ENCODE measurements around the gene CYP2E1.
"Not testable (repeated sequence)": the region's sequence is repeated elsewhere in the genome, so short reads cannot be mapped to it uniquely, and the experiment has no call there.

The CYP2E1 gene

GRCh38 chr10:133528845-133529575 is 1.8 kb downstream of the CYP2E1 start:
- no peak for DNase-seq

GRCh38 chr10:133529576-133529946 is 2.4 kb downstream of the CYP2E1 start:
- no peak for DNase-seq

- no peak for DNase-seq
Observed at GRCh38 chr10:133530506-133530905, 3.3 kb downstream of the CYP2E1 start.

GRCh38 chr10:133532871-133533270 is 5.7 kb downstream of the CYP2E1 start:
- DNase-seq: no peak

- no peak for DNase-seq
Observed at GRCh38 chr10:133534417-133534816, 7.3 kb downstream of the CYP2E1 start.

- no peak for DNase-seq
Observed at GRCh38 chr10:133536198-133536597, 9.0 kb downstream of the CYP2E1 start.

GRCh38 chr10:133537546-133538545 is 10.7 kb downstream of the CYP2E1 start:
- DNase-seq: no peak

- not testable (repeated sequence) for DNase-seq
Observed at GRCh38 chr10:133541441-133541975, 14.3 kb downstream of the CYP2E1 start.

GRCh38 chr10:133544506-133544905 is 17.3 kb downstream of the CYP2E1 start:
- DNase-seq: no peak

GRCh38 chr10:133554600-133554999 is 27.4 kb downstream of the CYP2E1 start:
- DNase-seq: no peak

- no peak for DNase-seq
Observed at GRCh38 chr10:133555521-133555920, 28.4 kb downstream of the CYP2E1 start.

- DNase-seq: no peak
Observed at GRCh38 chr10:133557381-133557780, 30.2 kb downstream of the CYP2E1 start.

- DNase-seq: no peak
Observed at GRCh38 chr10:133559216-133559615, 32.1 kb downstream of the CYP2E1 start.

- no peak for DNase-seq
Observed at GRCh38 chr10:133564816-133565215, 37.7 kb downstream of the CYP2E1 start.

GRCh38 chr10:133565441-133566294 is 38.5 kb downstream of the CYP2E1 start, which contains the start of gene SYCE1:
TSS of gene SYCE1 (minus strand) at chr10:133565583. CDS start at chr10:133565529, 54 bp downstream.
- DNase-seq: no peak

GRCh38 chr10:133567119-133567518 is 40.0 kb downstream of the CYP2E1 start:
- no peak for DNase-seq

- no peak for DNase-seq
Observed at GRCh38 chr10:133567609-133568286, 40.6 kb downstream of the CYP2E1 start.

GRCh38 chr10:133568287-133568614 is 41.1 kb downstream of the CYP2E1 start:
- no peak for DNase-seq

- not testable (repeated sequence) for DNase-seq
Observed at GRCh38 chr10:133568831-133569527, 41.8 kb downstream of the CYP2E1 start.

GRCh38 chr10:133569801-133570200 is 42.6 kb downstream of the CYP2E1 start:
- DNase-seq: not testable (repeated sequence)

GRCh38 chr10:133572055-133572454 is 44.9 kb downstream of the CYP2E1 start:
- not testable (repeated sequence) for DNase-seq

Measured in RPMI8226 (cell line).